ENCODE data around the gene DCAF16. TPM values are rescaled to one million over a fixed set of nuclear protein-coding genes. Genes with fewer than 3 reads are reported as not detected.

DCAF16 gene
- total RNA-seq, 1 experiment from 2014 or later: 46.4 TPM

- DNase-seq (ENCODE audit: low read depth): no peak
Measured at GRCh38 chr4:17785858-17786257, 24.7 kb downstream of the DCAF16 start.

GRCh38 chr4:17781300-17782287 lies 29.0 kb downstream of the DCAF16 start, which contains the start of gene FAM184B:
Gene FAM184B, minus strand, starts transcription at chr4:17781621. Its CDS starts 322 bp downstream, at chr4:17781299.
- DNase-seq (ENCODE audit: low read depth): no peak

- no peak for DNase-seq (ENCODE audit: low read depth)
Measured at GRCh38 chr4:17780501-17781299, 29.9 kb downstream of the DCAF16 start.

GRCh38 chr4:17778431-17778830 lies 32.1 kb downstream of the DCAF16 start:
- DNase-seq (ENCODE audit: low read depth): no peak

GRCh38 chr4:17773135-17773698 lies 37.3 kb downstream of the DCAF16 start:
- no peak for DNase-seq (ENCODE audit: low read depth)

GRCh38 chr4:17771284-17771908 lies 39.2 kb downstream of the DCAF16 start:
- DNase-seq (ENCODE audit: low read depth): no peak

- no peak for DNase-seq (ENCODE audit: low read depth)
Measured at GRCh38 chr4:17770845-17771244, 39.7 kb downstream of the DCAF16 start.

- DNase-seq (ENCODE audit: low read depth): no peak
Measured at GRCh38 chr4:17769406-17770174, 41.0 kb downstream of the DCAF16 start.

- DNase-seq (ENCODE audit: low read depth): no peak
Measured at GRCh38 chr4:17766826-17767458, 43.6 kb downstream of the DCAF16 start.

GRCh38 chr4:17765514-17766286 lies 44.9 kb downstream of the DCAF16 start:
- no peak for DNase-seq (ENCODE audit: low read depth)

GRCh38 chr4:17763931-17764330 lies 46.6 kb downstream of the DCAF16 start:
- no peak for DNase-seq (ENCODE audit: low read depth)

- DNase-seq (ENCODE audit: low read depth): no peak
Measured at GRCh38 chr4:17763416-17763815, 47.1 kb downstream of the DCAF16 start.

- DNase-seq (ENCODE audit: low read depth): peak; percentile 76
Measured at GRCh38 chr4:17762726-17763125, 47.8 kb downstream of the DCAF16 start.

- DNase-seq (ENCODE audit: low read depth): no peak
Measured at GRCh38 chr4:17761062-17761461, 49.5 kb downstream of the DCAF16 start.

GRCh38 chr4:17760626-17761025 lies 49.9 kb downstream of the DCAF16 start:
- no peak for DNase-seq (ENCODE audit: low read depth)

GRCh38 chr4:17758485-17758884 lies 52.1 kb downstream of the DCAF16 start:
- no peak for DNase-seq (ENCODE audit: low read depth)

GRCh38 chr4:17757621-17758020 lies 52.9 kb downstream of the DCAF16 start:
- no peak for DNase-seq (ENCODE audit: low read depth)

GRCh38 chr4:17753646-17754045 lies 56.9 kb downstream of the DCAF16 start:
- DNase-seq (ENCODE audit: low read depth): no peak
